Measurements from ENCODE around the gene DCXR. TPM values are rescaled to one million over a fixed set of nuclear protein-coding genes. Genes with fewer than 3 reads are reported as not detected.

DCXR gene
- total and polyA plus RNA-seq, 2 of the 13 experiments (the other 11 are each of a cell fraction or from before 2014, with no cell fraction given): 287 to 311 TPM

GRCh38 chr17:82021107-82021899 lies 16.2 kb downstream of the DCXR start (continued):
- TF ChIP-seq SNAPC4 (CRISPR knock-in tag; IDR thresholded peaks at IDR 0.05) (no peak), ZNF264 (CRISPR knock-in tag; IDR thresholded peaks at IDR 0.05) (peak; percentile 27; the same call in 1 of the 2 replicates), ZNF207 (IDR thresholded peaks at IDR 0.05; ENCODE audit: borderline replicate concordance) (no peak), ZNF263 (CRISPR knock-in tag; IDR thresholded peaks at IDR 0.05) (peak; percentile 63; the same call in 1 of the 2 replicates), SRY (CRISPR knock-in tag; IDR thresholded peaks at IDR 0.05) (no peak), GPBP1L1 (CRISPR knock-in tag; IDR thresholded peaks at IDR 0.05) (no peak), ZNF569 (CRISPR knock-in tag; IDR thresholded peaks at IDR 0.05; ENCODE audit: borderline replicate concordance) (no peak), TBX2 (CRISPR knock-in tag; IDR thresholded peaks at IDR 0.05; ENCODE audit: borderline replicate concordance) (peak; percentile 79), PHF21A (CRISPR knock-in tag; IDR thresholded peaks at IDR 0.05) (peak; percentile 75; the same call in 1 of the 2 replicates), ZNF598 (CRISPR knock-in tag; IDR thresholded peaks at IDR 0.05; ENCODE audit: borderline replicate concordance) (peak; percentile 50; the same call in 1 of the 2 replicates), NFYB (CRISPR knock-in tag; IDR thresholded peaks at IDR 0.05) (0 out of 2 replicates have a peak, but pooled peaks have one; percentile 22), FOXK1 (CRISPR knock-in tag; IDR thresholded peaks at IDR 0.05; ENCODE audit: borderline replicate concordance, low read depth) (no peak; the same call in 1 of the 2 replicates), YEATS4 (CRISPR knock-in tag; IDR thresholded peaks at IDR 0.05; ENCODE audit: borderline replicate concordance) (peak; percentile 68; the same call in 1 of the 2 replicates), CSRNP2 (CRISPR knock-in tag; conservative IDR thresholded peaks at IDR 0.05; ENCODE audit: low read depth) (no peak), NPAS2 (CRISPR knock-in tag; IDR thresholded peaks at IDR 0.05; ENCODE audit: borderline replicate concordance) (no peak), ZNF382 (CRISPR knock-in tag; IDR thresholded peaks at IDR 0.05; ENCODE audit: borderline replicate concordance) (no peak), YEATS2 (CRISPR knock-in tag; IDR thresholded peaks at IDR 0.05; ENCODE audit: borderline replicate concordance) (peak; percentile 59; the same call in 1 of the 2 replicates), NR0B2 (CRISPR knock-in tag; IDR thresholded peaks at IDR 0.05) (0 out of 2 replicates have a peak, but pooled peaks have one; percentile 14)
